Activated naive CD4-positive, alpha-beta T cell treated with anti-CD3 and anti-CD28 coated beads, Interleukin-2, amount 10 ng/mL, durations not matched to agents 7 days and 5 days (primary cell): Measurements from ENCODE around the gene ZRANB2.
A peak's percentile ranks its signal among the peaks of the same experiment; 100 is the strongest.

Experiments
- CTCF ChIA-PET: fragments of 350-600 bp; sonication (Branson Sonifier 250); formaldehyde crosslinking; loops from one replicate; lab custom pipeline; 2021; ENCODE audit warnings: antibody characterized with exemption; lab: Charles Lee
- DNase-seq: peaks from one replicate; pipeline ENCODE4 v3.0.0-alpha.2; 2020
- H3K27ac Mint-ChIP-seq: one replicate; pipeline ENCODE4 v1.8.0; 2021; ENCODE audit warnings: mild to moderate bottlenecking, moderate library complexity, mixed read lengths
- H3K27me3 Mint-ChIP-seq: one replicate; pipeline ENCODE4 v1.8.0; 2021; ENCODE audit warnings: mild to moderate bottlenecking, mixed read lengths
- H3K36me3 Mint-ChIP-seq: one replicate; pipeline ENCODE4 v1.8.0; 2021; ENCODE audit warnings: mixed read lengths
- H3K4me1 Mint-ChIP-seq: one replicate; pipeline ENCODE4 v1.8.0; 2021; ENCODE audit warnings: mixed read lengths
- H3K4me3 Mint-ChIP-seq: one replicate; pipeline ENCODE4 v1.8.0; 2021; ENCODE audit warnings: mild to moderate bottlenecking, moderate library complexity, mixed read lengths
- H3K9me3 Mint-ChIP-seq: one replicate; pipeline ENCODE4 v1.8.0; 2021; ENCODE audit warnings: mixed read lengths

The ZRANB2 gene

GRCh38 chr1:71047635-71048607 is 32.9 kb downstream of the ZRANB2 start, which contains the start of gene PTGER3:
Gene PTGER3, minus strand, starts transcription at chr1:71047816. Its CDS starts 239 bp downstream, at chr1:71047577.
- Mint-ChIP-seq H3K27me3 (peaks cover 52% of the 10 kb centered on the region), H3K9me3 (no peaks in the 10 kb centered on the region)
- CTCF ChIA-PET: interaction anchor here (1.0 kb wide), 1 partner anchor 519 kb away, joined by 5 read pairs; no protein-coding TSS in a partner anchor

DNA sequence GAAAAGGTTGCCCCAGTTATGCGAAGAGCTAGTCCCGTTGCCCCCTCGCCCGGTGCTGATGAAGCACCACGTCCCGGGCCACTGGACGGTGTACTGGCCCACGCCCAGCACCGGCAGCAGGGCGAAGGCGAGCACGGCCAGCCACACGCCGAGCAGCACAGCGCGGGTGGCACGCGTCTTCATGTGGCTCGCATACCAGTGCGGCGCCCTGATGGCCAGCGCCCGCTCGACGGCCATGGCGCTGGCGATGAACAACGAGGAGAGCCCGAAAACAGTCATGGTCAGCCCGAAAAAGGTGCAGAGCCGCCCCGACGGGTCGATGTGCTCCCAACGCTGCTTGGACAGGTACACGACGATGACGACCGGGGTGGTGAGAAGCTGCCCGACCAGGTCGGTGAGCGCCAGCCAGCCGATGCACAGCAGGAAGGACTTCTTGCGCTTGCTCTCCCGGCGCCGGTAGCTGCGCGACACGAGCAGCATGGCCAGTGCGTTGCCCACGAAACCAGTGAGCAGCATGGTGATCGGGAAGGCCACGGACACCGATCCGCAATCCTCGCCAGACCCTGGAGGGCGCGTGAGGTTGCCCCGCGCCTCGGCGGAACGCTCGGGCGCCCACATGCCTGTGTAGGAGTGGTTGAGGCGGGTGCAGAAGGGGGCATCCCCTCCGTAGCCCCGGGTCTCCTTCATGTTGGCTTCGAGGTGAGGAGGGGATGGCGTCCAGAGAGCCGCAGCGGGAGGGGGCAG is 33.8 kb downstream of the ZRANB2 start:
- CTCF ChIA-PET: no interaction called here
- Mint-ChIP-seq H3K36me3 (no peaks in the 10 kb centered on the region), H3K27me3 (peaks cover 52% of the 10 kb centered on the region), H3K4me1 (peaks cover 18% of the 10 kb centered on the region), H3K27ac (no peak overlapping the region), H3K4me3 (peak overlapping the region; percentile 68), H3K9me3 (no peaks in the 10 kb centered on the region)
- peak; percentile 36 for DNase-seq

More at GRCh38 chr1:71047635-71048607, 32.9 kb downstream of the ZRANB2 start, which contains the start of gene PTGER3:
- Mint-ChIP-seq H3K4me1 (peaks cover 18% of the 10 kb centered on the region), H3K27ac (no peak within 1 kb of the TSS), H3K4me3 (peak within 1 kb of the TSS; percentile 68), H3K36me3 (no peaks in the 10 kb centered on the region)
- peak; percentile 71 for DNase-seq

GRCh38 chr1:71045463-71046028 is 35.3 kb downstream of the ZRANB2 start:
- CTCF ChIA-PET: no interaction called here
- H3K27me3 Mint-ChIP-seq: peaks cover 47% of the 10 kb centered on the region

DNA sequence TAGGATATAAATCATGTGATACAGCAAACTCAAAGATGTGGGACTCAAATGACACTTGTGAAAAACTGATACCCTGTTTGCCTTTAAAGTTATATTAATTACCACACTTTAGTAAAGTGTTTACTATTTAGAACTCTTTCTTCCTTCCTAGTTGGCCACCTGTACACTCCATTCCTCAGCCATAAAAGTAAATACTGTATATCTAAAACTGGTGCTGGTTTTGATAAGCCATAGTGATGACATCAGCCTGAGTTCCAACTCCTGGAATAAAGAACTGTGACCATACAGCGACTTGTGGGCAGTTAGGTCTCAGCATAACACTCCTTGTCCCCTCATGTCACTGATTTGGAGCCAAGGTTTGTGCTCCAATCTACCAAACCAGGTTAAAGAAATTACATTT is 36.0 kb downstream of the ZRANB2 start:
- Mint-ChIP-seq H3K9me3 (no peaks in the 10 kb centered on the region), H3K27me3 (peaks cover 49% of the 10 kb centered on the region), H3K27ac (no peak overlapping the region), H3K4me1 (peaks cover 18% of the 10 kb centered on the region), H3K36me3 (no peaks in the 10 kb centered on the region), H3K4me3 (no peak overlapping the region)
- CTCF ChIA-PET: no interaction called here
- DNase-seq: no peak

More at GRCh38 chr1:71045463-71046028, 35.3 kb downstream of the ZRANB2 start:
- Mint-ChIP-seq H3K4me3 (no peak overlapping the region), H3K27ac (no peak overlapping the region), H3K9me3 (no peaks in the 10 kb centered on the region), H3K4me1 (peaks cover 18% of the 10 kb centered on the region), H3K36me3 (no peaks in the 10 kb centered on the region)
- DNase-seq: no peak

- Mint-ChIP-seq H3K27me3 (peaks cover 47% of the 10 kb centered on the region), H3K4me1 (peaks cover 15% of the 10 kb centered on the region), H3K9me3 (no peaks in the 10 kb centered on the region), H3K4me3 (no peak overlapping the region), H3K27ac (no peak overlapping the region), H3K36me3 (no peaks in the 10 kb centered on the region)
- DNase-seq: no peak
- CTCF ChIA-PET: no interaction called here
Measured at GRCh38 chr1:71043065-71043464, 37.8 kb downstream of the ZRANB2 start.

GRCh38 chr1:71041806-71042205 is 39.0 kb downstream of the ZRANB2 start:
- H3K27ac Mint-ChIP-seq: no peak overlapping the region
- peaks cover 34% of the 10 kb centered on the region for H3K27me3 Mint-ChIP-seq
- H3K36me3 Mint-ChIP-seq: no peaks in the 10 kb centered on the region
- no peaks in the 10 kb centered on the region for H3K9me3 Mint-ChIP-seq
- peaks cover 6% of the 10 kb centered on the region for H3K4me1 Mint-ChIP-seq
- no peak overlapping the region for H3K4me3 Mint-ChIP-seq
- no peak for DNase-seq
- CTCF ChIA-PET: no interaction called here

GRCh38 chr1:71039661-71040262 is 41.1 kb downstream of the ZRANB2 start:
- Mint-ChIP-seq H3K4me3 (no peak overlapping the region), H3K27ac (no peak overlapping the region), H3K4me1 (no peaks in the 10 kb centered on the region), H3K36me3 (no peaks in the 10 kb centered on the region), H3K9me3 (no peaks in the 10 kb centered on the region), H3K27me3 (peaks cover 14% of the 10 kb centered on the region)
- CTCF ChIA-PET: no interaction called here
- no peak for DNase-seq

GRCh38 chr1:71038942-71039341 is 41.9 kb downstream of the ZRANB2 start:
- DNase-seq: no peak
- CTCF ChIA-PET: no interaction called here
- Mint-ChIP-seq H3K9me3 (no peaks in the 10 kb centered on the region), H3K4me3 (no peak overlapping the region), H3K27me3 (peaks cover 14% of the 10 kb centered on the region), H3K27ac (no peak overlapping the region), H3K4me1 (no peaks in the 10 kb centered on the region), H3K36me3 (no peaks in the 10 kb centered on the region)

- H3K27me3 Mint-ChIP-seq: peaks cover 14% of the 10 kb centered on the region
Measured at GRCh38 chr1:71037829-71038620, 42.8 kb downstream of the ZRANB2 start.

GRCh38 chr1:71037066-71037465 is 43.8 kb downstream of the ZRANB2 start:
- no peaks in the 10 kb centered on the region for H3K4me1 Mint-ChIP-seq
- no peaks in the 10 kb centered on the region for H3K36me3 Mint-ChIP-seq
- no peak for DNase-seq
- peaks cover 14% of the 10 kb centered on the region for H3K27me3 Mint-ChIP-seq
- CTCF ChIA-PET: no interaction called here
- no peaks in the 10 kb centered on the region for H3K9me3 Mint-ChIP-seq
- H3K27ac Mint-ChIP-seq: no peak overlapping the region
- no peak overlapping the region for H3K4me3 Mint-ChIP-seq

More at GRCh38 chr1:71037829-71038620, 42.8 kb downstream of the ZRANB2 start:
- no peak overlapping the region for H3K27ac Mint-ChIP-seq
- no peaks in the 10 kb centered on the region for H3K9me3 Mint-ChIP-seq
- no peaks in the 10 kb centered on the region for H3K4me1 Mint-ChIP-seq
- no peaks in the 10 kb centered on the region for H3K36me3 Mint-ChIP-seq
- CTCF ChIA-PET: no interaction called here
- H3K4me3 Mint-ChIP-seq: no peak overlapping the region
- no peak for DNase-seq

GRCh38 chr1:71033136-71033535 is 47.7 kb downstream of the ZRANB2 start:
- H3K27ac Mint-ChIP-seq: no peak overlapping the region
- H3K36me3 Mint-ChIP-seq: no peaks in the 10 kb centered on the region

DNA sequence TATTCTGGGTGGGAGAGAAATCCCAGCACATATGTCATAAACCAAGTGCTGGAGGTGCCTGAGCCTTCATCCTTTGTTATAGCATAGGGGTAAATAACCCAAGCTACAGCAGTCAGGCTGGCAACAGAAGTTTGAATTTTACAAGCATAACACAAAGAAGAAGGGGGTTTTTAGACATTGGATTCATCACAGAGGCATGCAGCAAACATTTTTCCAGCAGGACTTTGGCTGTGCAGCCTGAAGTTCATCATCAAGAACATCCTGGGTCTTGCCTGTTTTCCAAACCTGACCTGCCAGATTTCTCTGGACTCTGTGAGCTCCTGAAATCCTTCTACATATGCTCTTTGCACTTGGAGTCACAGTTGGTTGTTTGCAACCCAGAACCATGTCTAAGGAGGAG is 49.4 kb downstream of the ZRANB2 start:
- Mint-ChIP-seq H3K9me3 (no peaks in the 10 kb centered on the region), H3K4me1 (no peaks in the 10 kb centered on the region), H3K4me3 (no peak overlapping the region), H3K36me3 (no peaks in the 10 kb centered on the region), H3K27me3 (no peaks in the 10 kb centered on the region), H3K27ac (no peak overlapping the region)
- CTCF ChIA-PET: no interaction called here
- no peak for DNase-seq

More at GRCh38 chr1:71033136-71033535, 47.7 kb downstream of the ZRANB2 start:
- H3K4me1 Mint-ChIP-seq: no peaks in the 10 kb centered on the region
- DNase-seq: no peak
- no peaks in the 10 kb centered on the region for H3K27me3 Mint-ChIP-seq
- H3K4me3 Mint-ChIP-seq: no peak overlapping the region
- CTCF ChIA-PET: no interaction called here
- H3K9me3 Mint-ChIP-seq: no peaks in the 10 kb centered on the region

DNA sequence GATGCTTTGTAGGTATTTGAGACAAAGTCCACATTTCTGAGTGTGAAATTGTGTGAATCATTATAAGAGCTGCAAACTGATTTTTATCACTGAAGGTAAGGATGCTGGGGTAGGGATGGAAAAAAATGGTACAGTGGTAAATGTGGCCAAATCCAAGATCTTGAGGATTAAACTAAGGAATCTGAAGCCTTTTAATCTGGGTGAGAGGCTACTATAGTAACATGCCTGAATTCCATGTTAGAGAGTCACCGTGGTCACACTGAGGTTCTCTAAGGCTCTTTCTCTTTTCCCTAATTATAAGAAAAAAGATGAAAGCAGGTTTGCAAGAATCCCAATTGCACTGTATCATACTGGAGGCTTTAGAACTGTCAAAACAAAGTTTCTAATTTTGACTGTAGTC is 50.8 kb downstream of the ZRANB2 start:
- no peak overlapping the region for H3K4me3 Mint-ChIP-seq
- no peaks in the 10 kb centered on the region for H3K27me3 Mint-ChIP-seq
- DNase-seq: no peak
- no peak overlapping the region for H3K27ac Mint-ChIP-seq
- no peaks in the 10 kb centered on the region for H3K4me1 Mint-ChIP-seq
- no peaks in the 10 kb centered on the region for H3K9me3 Mint-ChIP-seq
- CTCF ChIA-PET: no interaction called here
- no peaks in the 10 kb centered on the region for H3K36me3 Mint-ChIP-seq
